HFFc6 (cell line): ENCODE measurements around the gene NDUFAF8. TPM values are rescaled to one million over a fixed set of nuclear protein-coding genes. Genes with fewer than 3 reads are reported as not detected.

ENCODE experiments used
- DNase-seq: peaks from one replicate; pipeline ENCODE4 v3.0.0-alpha.2; 2018
- H3K27ac Mint-ChIP-seq: 2 replicates; pipeline ENCODE4 v1.8.0; 2020; ENCODE audit warnings: mild to moderate bottlenecking, mixed read lengths
- H3K27me3 Mint-ChIP-seq: 2 replicates; pipeline ENCODE4 v1.8.0; 2021; ENCODE audit warnings: mild to moderate bottlenecking, moderate library complexity, mixed read lengths; ENCODE audit not compliant: insufficient read depth
- H3K36me3 Mint-ChIP-seq: 2 replicates; pipeline ENCODE4 v1.8.0; 2021; ENCODE audit warnings: low read depth, mixed read lengths
- H3K4me1 Mint-ChIP-seq: 2 replicates; pipeline ENCODE4 v1.8.0; 2020; ENCODE audit warnings: low read depth, mixed read lengths
- H3K4me3 Mint-ChIP-seq: 2 replicates; pipeline ENCODE4 v1.8.0; 2020; ENCODE audit warnings: mild to moderate bottlenecking, moderate library complexity, mixed read lengths
- H3K9me3 Mint-ChIP-seq: 2 replicates; pipeline ENCODE4 v1.8.0; 2020; ENCODE audit warnings: mild to moderate bottlenecking, mixed read lengths
- CTCF ChIP-seq: fragments of 200-600 bp; sonication (generic); IDR thresholded peaks from 2 replicates; pipeline ENCODE4 v1.5.0; 2021; ENCODE audit warnings: antibody characterized with exemption, mild to moderate bottlenecking
- total RNA-seq, 6 experiments: library from RNA; stranded (reverse); fragmentation: NEBNext Ultra II Directional; extraction: Animal tissue kit (Norgen Biotek cat#: 25700); gene quantifications; 2 replicates in 1 of 6; 3 replicates in 5 of 6; pipeline ENCODE4 v1.2.3, GENCODE V29; 2021

NDUFAF8 gene
- total RNA-seq, 6 experiments from 2014 or later, result 67.0 to 103 (median 87.9) TPM

GRCh38 chr17:81233316-81233715, 5.8 kb upstream of the NDUFAF8 start:
- H3K36me3 Mint-ChIP-seq, result peaks cover 13% of the 10 kb centered on the region
- no peak for TF ChIP-seq CTCF
- no peaks in the 10 kb centered on the region; the same call in 1 of the 2 replicates for H3K27me3 Mint-ChIP-seq
- no peak overlapping the region for H3K27ac Mint-ChIP-seq
- no peaks in the 10 kb centered on the region for H3K9me3 Mint-ChIP-seq
- peaks cover 11% of the 10 kb centered on the region for H3K4me1 Mint-ChIP-seq
- H3K4me3 Mint-ChIP-seq, result no peak overlapping the region
- DNase-seq, result no peak

DNA sequence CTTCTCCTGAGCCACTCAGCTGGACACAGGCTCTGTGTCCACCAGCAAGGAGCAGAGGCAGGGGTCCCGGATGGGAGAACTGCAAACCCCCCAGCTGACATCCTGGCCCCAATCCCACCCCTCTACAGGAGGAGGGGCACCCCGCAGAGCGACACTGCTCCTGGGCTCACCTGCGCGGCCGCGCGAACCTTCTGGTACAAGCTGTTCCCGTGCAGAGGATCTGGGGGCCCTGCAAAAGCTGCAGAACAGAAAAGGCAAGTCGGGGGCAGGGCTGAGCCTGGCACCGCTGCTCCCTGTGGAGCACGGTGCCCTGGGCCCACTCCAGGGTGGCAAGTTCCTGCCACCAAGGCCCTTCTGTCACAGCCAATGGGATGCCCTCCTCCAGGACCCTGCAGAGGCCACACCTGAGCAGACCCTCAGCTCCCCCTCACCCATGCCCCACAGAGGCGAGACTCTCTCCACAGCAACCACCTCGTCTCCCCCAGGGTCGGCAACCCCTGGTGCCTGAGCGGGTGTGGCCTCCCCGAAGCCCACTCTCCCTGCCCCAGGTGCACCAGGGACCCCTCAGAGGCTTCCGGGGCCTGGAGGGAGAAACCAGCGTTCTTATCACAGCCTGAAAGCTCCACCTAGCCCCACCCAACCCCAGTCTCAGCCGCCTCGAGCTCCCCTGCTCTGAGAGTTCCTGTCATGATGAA, 5.2 kb upstream of the NDUFAF8 start:
- Mint-ChIP-seq H3K27me3 (no peaks in the 10 kb centered on the region; the same call in 1 of the 2 replicates), H3K27ac (no peak overlapping the region), H3K9me3 (no peaks in the 10 kb centered on the region), H3K4me1 (peaks cover 11% of the 10 kb centered on the region), H3K4me3 (no peak overlapping the region), H3K36me3 (peaks cover 11% of the 10 kb centered on the region)
- DNase-seq, result no peak
- TF ChIP-seq CTCF, result no peak

GRCh38 chr17:81234506-81234855, 4.6 kb upstream of the NDUFAF8 start:
- Mint-ChIP-seq H3K27me3 (no peaks in the 10 kb centered on the region; the same call in 1 of the 2 replicates), H3K4me1 (peaks cover 11% of the 10 kb centered on the region), H3K27ac (no peak overlapping the region; the same call in 1 of the 2 replicates), H3K4me3 (no peak overlapping the region), H3K36me3 (peaks cover 11% of the 10 kb centered on the region), H3K9me3 (no peaks in the 10 kb centered on the region)
- no peak for TF ChIP-seq CTCF
- DNase-seq, result no peak

- no peak overlapping the region for H3K4me3 Mint-ChIP-seq
Measured at GRCh38 chr17:81234940-81235821, 3.9 kb upstream of the NDUFAF8 start.

More at GRCh38 chr17:81234940-81235821, 3.9 kb upstream of the NDUFAF8 start:
- peaks cover 11% of the 10 kb centered on the region for H3K4me1 Mint-ChIP-seq
- H3K36me3 Mint-ChIP-seq, result peaks cover 6% of the 10 kb centered on the region
- DNase-seq, result no peak
- no peak for TF ChIP-seq CTCF
- no peak overlapping the region; the same call in 1 of the 2 replicates for H3K27ac Mint-ChIP-seq
- no peaks in the 10 kb centered on the region for H3K9me3 Mint-ChIP-seq
- no peaks in the 10 kb centered on the region; the same call in 1 of the 2 replicates for H3K27me3 Mint-ChIP-seq
